Heart left ventricle (tissue), 13 donors: Measurements from ENCODE around the gene TAMALIN.

Experiments used
- CTCF ChIP-seq, 12 donors: fragments of 200-600 bp; sonication (generic) in 4 of 12; IDR thresholded peaks; one replicate each; pipeline versions ENCODE4 v1.5.0 to v1.8.0; 2018 to 2022; ENCODE audit warnings: antibody characterized with exemption in 12 of 12, mild to moderate bottlenecking in 5 of 12
- POLR2A ChIP-seq, 2 donors: fragments of 450-650 bp; IDR thresholded peaks; one replicate each; pipeline ENCODE4 v1.6.1; 2017; ENCODE audit warnings: antibody characterized with exemption in 2 of 2, mild to moderate bottlenecking in 2 of 2, moderate library complexity in 2 of 2
- donor health status: ischemic (EF 13 %, LVEDD 7.1; RV severe dilation, severe dysfunction).
- donor health status: DM: no; HTN: yes; CAD: no.
- donor health status: DM: no; HTN: no; CAD: no.
- donor health status: ischemic (EF 25% LVEDD 6.9; RV normal size, moderate dysfunction).
- donor health status: ischemic (EF 25% LVEDD 5.7; RV mildly dilated, moderate dysfunction).
- donor health status: ischemic (EF 35%, LVEDD 5.7; RV mildly dilated, moderate dysfunction).
- donor health status: nonischemic (EF 11% LVEDD 7.7; RV severe dilation, severe dysfunction).
- donor health status: DM: yes; HTN: yes; CAD: no.
- donor health status: PGD.
- donor health status: ischemic (EF 29% LVEDD 5.4; RV normal size, mild dysfunction).
- donor health status: nonischemic (EF 23%, LVEDD 6.1; RV moderate dilation, normal function).

- TF ChIP-seq POLR2A (IDR thresholded peaks at IDR 0.05) = peak; percentile 97
- peak in 9 of 12 donors; percentile 11 to 64 (median 35) for TF ChIP-seq CTCF (IDR thresholded peaks at IDR 0.05)
These were observed 44.2 kb downstream of the TAMALIN start, which contains the start of gene NR4A1 for GRCh38 chr12:52050758-52051541.
